ENCODE data around the gene TMEM233.

The TMEM233 gene

DNA sequence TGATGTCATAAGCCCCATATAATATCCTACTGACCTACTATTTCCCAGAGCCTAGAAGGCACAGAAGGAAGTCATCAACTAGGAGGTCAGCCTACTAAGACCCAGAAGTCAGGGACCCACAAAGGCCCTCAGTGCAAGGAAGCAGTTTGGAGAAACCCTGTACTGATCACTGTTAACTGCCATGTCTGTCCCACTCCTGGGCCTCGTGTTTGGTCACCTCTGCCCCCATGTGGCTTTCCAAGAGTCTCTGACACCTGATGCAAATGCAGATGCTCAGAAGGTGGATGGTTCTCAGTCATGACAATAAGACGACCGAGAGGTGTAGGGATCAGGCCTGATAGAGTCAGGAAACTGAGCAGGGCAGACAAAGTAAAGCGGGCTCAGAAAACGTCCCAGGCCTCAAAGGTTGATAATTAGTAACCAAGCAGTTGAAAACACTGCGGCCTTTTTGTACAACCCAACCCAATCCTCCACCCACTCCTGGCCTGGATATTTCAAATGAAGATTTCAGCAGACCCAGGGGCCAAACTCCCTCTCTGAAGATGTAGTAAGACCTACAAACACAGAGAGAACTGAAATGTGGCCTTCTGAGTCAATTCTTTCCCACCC is 97.7 kb downstream of the TMEM233 start:
- Mint-ChIP-seq H3K4me3 (no peak overlapping the region), H3K27ac (no peak overlapping the region), H3K36me3 (no peaks in the 10 kb centered on the region)

GRCh38 chr12:119692410-119692809 is 98.8 kb downstream of the TMEM233 start:
- no peak for DNase-seq (ENCODE audit: low spot score in 2 of 2)
- peaks cover 7% of the 10 kb centered on the region for H3K36me3 Mint-ChIP-seq
- no peaks in the 10 kb centered on the region for H3K9me3 Mint-ChIP-seq

More for the DNA sequence above, 97.7 kb downstream of the TMEM233 start:
- ATAC-seq (no peak), DNase-seq (ENCODE audit: low spot score in 2 of 2) (no peak)
- Mint-ChIP-seq H3K4me1 (no peaks in the 10 kb centered on the region), H3K9me3 (no peaks in the 10 kb centered on the region)

More at GRCh38 chr12:119692410-119692809, 98.8 kb downstream of the TMEM233 start:
- ATAC-seq, result no peak
- Mint-ChIP-seq H3K4me3 (no peak overlapping the region), H3K4me1 (no peaks in the 10 kb centered on the region), H3K27ac (no peak overlapping the region)
